ENCODE measurements around the gene AGTR1. TPM values are rescaled to one million over a fixed set of nuclear protein-coding genes. Genes with fewer than 3 reads are reported as not detected.

The AGTR1 gene
- total RNA-seq, 1 donor from 2014 or later = not detected

DNA sequence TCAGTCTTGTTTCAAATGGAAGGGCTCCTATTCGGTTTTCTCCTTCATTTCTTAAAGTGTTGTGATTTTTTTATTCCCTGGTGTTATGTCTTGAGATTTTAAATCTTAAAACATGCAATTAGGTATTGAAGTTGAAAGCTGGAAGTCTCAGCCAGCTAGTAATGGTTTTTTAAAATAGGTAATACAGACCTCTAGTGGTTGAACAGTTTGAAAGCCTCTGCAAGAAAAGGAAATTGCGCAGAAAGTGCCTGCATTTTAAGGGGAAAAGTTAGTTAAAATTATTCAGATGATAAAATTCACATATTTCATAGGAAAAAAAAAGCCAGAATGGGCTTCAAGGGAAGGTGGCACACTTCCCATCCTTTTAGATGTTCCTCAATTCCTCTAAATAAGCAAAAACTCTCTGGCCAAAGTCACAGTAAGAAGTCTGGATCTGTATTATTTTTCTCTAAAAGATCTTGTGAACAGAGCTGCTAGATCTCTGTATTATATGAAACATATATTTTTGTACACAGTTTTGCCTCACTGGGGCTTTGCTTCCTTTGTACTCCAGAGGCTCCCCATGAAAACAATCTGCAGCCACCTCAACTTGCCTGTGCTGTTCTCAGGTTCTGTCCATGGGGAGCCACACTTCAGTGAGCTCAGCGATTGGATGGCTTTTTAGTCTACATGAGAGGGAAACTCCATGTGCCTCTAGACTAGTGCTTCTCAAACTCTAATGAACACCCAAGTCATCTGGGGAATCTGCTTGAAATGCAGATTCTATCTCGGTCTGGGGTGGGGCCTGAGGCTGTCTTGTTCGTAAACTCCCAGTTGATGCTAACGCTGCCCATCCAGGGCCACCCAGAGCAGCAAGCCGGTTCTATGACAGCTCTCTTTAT, 21.5 kb downstream of the AGTR1 start:
- DNase-seq (ENCODE audit: low read depth) = peak; percentile 41

DNA sequence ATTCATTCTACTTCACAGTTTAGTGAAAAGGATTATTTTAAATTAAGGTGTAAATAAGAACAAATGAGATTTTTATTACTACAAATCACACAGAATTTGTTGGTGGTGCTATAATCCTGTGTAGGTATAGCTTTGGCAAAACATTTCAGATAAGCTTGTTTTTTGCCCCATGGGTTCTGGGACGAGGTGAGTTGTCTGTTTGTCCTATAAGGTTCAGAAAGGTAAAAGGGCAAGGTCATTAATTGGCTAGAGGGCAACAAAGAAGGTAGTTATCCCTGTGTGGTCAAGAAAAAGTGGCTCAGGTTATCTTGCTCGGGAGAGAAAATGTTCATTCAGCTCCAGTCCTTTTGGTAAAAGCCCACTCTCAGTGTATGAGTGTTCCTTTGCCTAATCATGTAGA, 23.2 kb downstream of the AGTR1 start:
- DNase-seq (ENCODE audit: low read depth) = no peak

DNA sequence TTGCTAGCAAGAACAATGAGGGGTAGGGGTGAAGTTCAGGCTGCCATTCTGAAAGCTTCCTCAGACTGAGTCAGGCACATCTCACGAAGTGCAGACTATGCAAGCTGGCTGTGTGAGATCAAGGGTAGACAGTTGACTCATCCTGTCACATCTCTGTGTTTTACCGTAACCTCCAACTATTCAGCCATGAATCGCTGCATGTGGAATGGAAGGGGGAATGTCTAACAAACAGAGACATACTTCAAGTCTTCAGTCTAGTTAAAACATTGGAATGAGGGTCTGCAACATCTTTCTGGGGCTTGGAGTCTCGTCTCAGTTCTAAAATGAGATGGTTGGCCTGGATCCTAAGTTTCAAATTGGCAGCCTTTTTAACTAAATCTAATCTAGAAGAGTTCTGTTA, 25.9 kb downstream of the AGTR1 start:
- DNase-seq (ENCODE audit: low read depth) = peak; percentile 86

DNA sequence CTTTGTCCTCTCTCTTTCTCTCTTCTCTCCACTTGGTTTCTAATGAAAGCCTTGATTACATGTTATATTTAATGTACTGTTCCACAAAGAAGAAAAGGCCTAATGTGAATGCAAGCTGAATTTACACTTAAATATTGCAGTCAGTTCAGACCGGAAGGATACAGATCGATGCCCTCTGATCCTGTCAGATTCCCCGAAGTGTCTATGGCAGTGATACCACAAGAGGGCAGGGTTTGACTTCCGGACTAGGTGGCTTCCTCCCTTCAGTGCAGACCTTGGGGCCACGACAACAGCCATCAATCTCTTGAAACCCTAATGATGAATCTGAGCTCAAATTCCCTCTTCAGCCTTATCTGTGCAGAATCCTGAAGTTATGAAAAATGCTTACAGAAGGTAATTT, 29.5 kb downstream of the AGTR1 start:
- peak; percentile 61 for DNase-seq (ENCODE audit: low read depth)

DNA sequence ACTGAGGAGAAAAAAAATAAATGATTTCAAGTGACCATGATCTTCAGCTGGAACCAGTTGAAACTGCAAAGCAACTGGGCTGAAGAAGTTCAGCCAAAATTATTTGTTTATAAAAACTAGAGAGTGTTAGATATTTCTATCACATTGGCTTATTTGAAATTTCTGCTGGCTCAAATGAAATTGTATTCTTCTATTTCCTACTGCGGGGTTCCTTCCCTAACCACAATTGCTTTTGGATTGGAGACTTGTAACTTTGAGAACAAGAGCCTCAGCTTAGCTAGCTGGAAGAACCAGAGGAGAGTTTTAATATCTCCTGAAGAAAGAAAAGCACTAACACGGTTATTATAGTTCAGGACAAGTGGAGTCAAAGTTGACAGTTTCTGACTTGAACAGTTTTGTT, 31.1 kb downstream of the AGTR1 start:
- DNase-seq (ENCODE audit: low read depth) = no peak

DNA sequence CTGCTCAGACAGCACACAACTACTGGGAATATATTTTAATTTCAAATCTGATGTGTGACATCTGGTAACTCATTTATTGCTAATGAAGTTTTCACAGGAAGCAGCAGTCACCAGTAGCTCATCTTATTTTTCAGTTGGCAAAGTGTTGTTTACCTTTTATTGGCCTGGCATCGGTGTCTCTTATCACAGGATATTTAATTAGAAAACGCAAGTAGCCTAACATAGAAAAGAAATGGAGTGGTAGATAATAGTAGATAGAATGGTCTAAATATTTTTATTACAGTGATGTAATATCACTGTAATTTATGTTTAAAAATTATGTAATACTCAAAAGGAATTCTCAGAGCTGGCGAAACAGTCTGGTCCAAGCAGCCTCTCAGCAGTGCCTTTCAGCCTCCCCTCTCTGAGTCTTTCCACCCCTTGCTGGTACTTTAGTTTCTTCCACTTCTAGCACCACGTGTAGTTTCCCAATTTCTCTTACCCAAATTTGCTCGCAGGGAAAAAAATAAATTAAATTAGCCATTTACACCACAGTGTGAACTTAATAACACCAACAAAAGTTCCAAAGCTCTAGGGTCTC, 31.9 kb downstream of the AGTR1 start:
- DNase-seq (ENCODE audit: low read depth) = no peak

DNA sequence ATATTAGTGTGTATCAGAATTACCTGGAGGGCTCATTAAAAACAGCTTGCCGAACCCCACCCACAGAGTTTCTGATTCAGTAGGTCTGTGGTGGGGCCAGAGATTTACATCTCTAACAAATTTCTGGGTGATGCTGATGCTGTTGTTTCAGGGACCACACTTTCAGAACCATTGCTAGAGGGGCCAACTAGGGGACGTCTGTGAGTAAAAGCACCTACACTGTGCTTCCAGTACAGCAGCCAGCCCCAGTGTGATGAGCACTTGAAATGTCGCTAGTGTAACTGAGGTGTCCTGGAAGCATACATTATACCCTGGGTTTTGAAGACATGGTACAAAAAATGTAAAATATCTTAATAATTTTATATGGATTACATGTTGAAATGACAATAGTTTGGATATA, 33.0 kb downstream of the AGTR1 start:
- DNase-seq (ENCODE audit: low read depth) = no peak

DNA sequence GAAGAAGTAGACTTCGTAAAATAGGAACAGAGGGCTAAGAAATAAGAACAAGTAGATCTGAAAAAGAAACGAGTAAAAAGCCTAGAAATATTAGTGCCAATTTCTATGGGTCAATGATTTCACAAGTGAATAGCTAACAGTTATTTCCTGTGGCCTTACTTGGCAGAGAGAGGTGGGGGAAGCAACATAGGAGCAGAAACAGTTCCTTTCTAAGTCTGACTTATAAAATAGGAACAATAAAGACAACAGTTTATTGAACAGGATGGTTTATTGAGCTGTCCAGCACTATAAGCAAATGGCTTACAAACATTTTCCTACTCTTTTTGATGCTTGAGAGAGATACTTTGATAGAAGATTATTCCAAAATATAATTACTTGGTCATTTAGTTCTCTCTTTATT, 37.9 kb downstream of the AGTR1 start:
- peak; percentile 87 for DNase-seq (ENCODE audit: low read depth)

DNA sequence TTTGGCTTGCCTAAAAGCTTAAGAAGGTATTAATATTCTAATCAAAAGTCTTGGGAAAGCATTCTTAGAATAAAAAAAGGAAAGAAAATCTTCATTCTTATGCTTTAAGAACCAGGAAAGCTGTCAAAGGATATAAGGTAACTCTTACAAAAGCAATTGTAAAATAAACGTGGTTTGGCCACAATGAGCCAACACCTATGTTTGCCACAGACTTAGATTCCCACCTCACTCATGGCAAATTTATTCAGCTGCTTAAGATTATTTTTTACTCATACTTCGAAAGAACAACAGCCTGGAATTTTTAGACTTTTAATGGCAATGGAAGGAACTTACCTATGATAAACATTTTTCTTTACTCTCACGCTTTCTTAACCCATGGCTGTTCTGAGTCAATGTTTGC, 38.4 kb downstream of the AGTR1 start:
- peak; percentile 16 for DNase-seq (ENCODE audit: low read depth)

DNA sequence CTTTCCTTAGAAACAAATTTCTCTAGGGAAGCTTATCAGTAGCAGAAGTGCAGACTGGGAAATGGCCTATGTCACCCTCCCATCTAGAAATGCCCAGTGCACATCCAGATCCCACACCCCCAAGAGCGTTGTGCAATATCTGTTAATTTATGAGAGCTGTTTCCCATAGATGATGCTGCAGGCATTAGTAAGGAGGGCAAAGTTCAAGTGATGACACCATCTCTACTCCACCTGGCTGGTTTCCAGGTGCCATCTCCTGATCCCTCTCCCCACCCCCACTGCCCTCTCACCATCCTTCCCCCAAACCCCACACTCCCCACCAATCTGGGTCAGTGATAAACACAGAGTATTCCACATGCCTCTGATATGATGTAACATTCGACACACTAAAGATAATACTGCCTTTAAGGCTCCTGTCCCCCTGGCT, 39.4 kb downstream of the AGTR1 start:
- peak; percentile 80 for DNase-seq (ENCODE audit: low read depth)

DNA sequence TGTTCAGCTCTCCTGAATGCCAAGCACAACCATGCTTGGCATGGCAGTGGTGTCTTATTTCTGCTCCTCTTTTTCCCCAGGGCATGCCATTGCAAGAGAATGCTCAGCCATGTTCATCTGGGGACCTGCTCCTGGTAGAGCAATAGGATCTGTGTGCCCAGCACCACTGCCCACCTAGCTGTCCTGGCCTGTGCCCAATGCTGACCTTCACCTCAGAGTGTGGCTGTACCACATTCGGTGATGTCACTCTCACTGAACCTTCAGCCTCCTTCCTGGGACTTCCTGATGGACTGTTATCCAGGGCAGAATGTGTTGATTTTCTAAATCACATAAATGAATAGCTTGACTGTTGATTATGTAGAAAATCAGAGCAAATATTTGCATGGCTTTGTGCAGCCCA, 42.0 kb downstream of the AGTR1 start:
- DNase-seq (ENCODE audit: low read depth) = no peak

DNA sequence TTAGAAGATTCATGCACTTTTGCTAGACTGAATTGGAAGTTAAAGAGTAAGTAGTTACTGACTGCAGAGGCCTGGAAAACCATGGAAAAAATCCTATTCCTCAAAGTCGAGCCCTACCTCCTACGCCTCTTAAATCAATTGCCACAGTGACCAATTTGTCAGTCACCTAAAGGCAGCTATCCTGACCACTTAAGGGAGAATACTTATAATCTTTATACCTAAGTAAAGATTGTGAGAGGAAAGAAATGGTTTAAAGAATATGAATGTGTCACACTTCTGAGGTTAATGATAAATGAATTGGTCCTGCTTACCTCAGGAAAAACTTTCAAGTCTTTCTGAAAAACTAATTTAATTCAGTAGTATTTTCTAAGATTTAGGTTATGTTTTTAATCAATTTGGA, 42.6 kb downstream of the AGTR1 start:
- peak; percentile 42 for DNase-seq (ENCODE audit: low read depth)

DNA sequence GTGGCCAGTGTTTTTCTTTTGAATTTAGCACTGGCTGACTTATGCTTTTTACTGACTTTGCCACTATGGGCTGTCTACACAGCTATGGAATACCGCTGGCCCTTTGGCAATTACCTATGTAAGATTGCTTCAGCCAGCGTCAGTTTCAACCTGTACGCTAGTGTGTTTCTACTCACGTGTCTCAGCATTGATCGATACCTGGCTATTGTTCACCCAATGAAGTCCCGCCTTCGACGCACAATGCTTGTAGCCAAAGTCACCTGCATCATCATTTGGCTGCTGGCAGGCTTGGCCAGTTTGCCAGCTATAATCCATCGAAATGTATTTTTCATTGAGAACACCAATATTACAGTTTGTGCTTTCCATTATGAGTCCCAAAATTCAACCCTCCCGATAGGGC, 43.5 kb downstream of the AGTR1 start:
- DNase-seq (ENCODE audit: low read depth) = no peak

DNA sequence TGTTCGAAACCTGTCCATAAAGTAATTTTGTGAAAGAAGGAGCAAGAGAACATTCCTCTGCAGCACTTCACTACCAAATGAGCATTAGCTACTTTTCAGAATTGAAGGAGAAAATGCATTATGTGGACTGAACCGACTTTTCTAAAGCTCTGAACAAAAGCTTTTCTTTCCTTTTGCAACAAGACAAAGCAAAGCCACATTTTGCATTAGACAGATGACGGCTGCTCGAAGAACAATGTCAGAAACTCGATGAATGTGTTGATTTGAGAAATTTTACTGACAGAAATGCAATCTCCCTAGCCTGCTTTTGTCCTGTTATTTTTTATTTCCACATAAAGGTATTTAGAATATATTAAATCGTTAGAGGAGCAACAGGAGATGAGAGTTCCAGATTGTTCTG, 44.4 kb downstream of the AGTR1 start:
- no peak for DNase-seq (ENCODE audit: low read depth)

DNA sequence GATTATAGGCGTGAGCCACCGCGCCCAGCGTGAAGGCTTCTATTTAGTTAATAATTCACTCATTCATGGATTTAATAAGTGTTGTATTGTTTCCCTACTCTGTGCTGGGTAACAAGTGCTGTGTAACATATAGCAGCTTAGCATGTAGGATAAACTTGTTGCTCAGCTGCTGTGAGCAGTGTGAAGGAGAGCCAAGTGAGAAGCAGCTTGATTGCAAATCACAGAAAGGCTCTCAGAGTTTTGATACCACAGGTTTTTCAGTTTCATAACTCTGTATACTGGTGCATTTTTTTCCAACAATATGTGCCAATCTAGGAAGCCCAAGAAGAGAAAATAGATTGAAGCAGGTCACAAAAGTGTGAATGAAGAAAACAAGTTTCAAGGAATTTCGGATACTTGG, 48.4 kb downstream of the AGTR1 start:
- DNase-seq (ENCODE audit: low read depth) = no peak

DNA sequence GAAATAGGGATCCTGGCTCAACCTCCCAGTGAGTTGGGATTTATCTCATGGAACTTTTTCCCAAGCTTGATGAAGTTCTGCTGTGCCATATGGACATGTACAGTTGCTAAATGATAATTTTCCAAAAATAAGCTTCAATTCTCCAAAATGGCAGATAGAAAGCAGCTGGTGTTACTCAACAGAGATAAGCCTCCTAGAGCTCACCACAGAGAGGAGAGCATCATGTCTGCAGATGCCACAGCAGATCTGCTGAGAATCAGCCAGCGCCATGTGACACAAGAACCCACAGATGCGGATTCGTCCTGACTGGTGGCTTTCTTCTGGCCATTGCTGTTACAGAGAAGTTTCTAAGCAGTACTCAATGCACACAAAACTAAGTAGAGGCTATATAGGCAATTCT, 50.6 kb downstream of the AGTR1 start:
- DNase-seq (ENCODE audit: low read depth) = no peak

DNA sequence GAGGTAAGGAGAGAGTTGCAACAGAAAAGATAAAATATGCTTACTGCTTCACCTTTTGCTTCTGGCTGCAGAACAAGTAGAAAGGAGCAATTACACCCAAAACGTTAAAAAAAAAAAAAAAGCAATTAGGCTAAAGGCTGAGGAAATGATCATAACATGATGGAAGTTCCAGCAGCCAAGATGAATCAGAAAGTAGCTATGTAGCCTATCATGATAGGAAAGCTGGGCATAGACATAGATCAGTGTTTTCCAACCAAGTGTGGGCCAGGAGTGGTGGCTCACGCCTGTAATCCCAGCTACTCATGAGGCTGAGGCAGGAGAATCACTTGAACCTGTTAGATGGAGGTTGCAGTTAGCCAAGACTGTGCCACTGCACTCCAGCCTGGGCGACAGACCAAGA, 52.6 kb downstream of the AGTR1 start:
- no peak for DNase-seq (ENCODE audit: low read depth)

DNA sequence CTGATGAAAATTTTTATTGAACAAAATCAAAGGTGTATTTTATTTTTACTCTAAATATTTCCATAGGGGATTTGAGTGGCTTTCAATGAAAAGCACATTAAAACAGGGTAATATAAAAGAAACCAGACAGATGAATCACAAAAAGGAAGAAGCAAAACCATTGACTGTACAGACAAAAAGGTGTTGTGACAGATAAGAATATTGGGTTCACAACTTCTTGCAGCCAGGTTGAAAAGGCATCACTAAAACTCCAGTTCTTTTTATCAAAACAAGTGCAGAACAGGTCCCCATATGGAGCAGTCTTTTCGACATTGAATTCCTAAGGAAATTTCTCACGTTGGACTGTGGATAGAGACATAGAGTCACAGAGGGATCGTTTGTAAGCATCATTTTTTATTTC, 53.8 kb downstream of the AGTR1 start:
- no peak for DNase-seq (ENCODE audit: low read depth)

DNA sequence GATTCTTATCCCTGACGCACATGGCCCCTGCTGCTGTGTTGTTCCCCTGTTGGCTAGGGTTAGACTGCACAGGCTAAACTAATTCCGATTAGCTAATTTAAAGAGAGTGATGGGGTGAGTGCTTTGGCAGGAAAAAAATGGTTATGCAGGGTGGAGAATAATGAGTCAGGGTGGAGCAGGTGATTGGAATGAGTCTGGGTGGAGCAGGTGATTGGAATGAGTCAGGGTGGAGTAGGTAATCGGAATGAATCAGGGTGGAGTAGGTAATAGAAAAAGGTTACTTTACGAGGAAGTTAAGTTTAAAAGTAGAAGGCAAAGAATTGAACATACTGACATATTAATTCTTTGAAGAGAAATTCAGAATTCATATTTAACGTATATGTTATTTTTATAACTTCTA, 55.7 kb downstream of the AGTR1 start:
- DNase-seq (ENCODE audit: low read depth) = peak; percentile 33

DNA sequence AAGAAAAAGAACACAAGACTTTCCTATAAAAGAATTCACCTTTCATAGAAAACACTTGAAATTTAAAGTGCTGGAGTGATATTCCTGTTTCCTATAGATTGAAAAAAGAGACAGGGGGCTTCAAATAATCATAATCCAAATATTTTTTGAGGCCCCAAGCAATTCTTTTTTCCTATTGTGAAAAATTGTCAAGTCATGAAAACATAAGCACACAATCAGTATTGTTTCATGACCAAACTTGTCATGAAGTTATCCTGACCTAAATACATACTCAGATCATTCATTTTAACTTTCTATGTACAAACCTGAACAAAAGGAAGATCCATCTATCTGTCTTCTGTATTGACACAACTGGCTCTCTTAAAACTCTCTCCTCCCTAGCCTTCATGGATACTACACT, 57.9 kb downstream of the AGTR1 start:
- DNase-seq (ENCODE audit: low read depth) = no peak

DNA sequence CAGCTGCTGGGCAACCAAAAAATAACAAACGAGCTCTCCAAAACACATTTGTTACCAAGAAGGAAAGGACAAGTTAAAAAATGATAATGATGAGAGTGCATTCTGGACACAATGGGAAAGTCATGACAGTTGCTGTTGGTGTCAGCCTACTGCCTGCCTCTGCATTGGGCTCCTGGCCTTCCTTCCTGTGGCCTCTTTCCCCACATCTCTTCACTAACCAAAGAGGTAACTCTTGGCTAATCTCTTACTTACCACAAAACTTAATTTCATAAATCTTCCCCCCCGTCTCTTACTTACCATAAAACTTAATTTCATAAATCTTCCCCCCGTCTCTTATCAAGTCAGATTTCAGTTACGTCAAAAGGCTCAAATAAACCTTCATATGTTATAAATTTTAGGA, 58.6 kb downstream of the AGTR1 start:
- DNase-seq (ENCODE audit: low read depth) = no peak

DNA sequence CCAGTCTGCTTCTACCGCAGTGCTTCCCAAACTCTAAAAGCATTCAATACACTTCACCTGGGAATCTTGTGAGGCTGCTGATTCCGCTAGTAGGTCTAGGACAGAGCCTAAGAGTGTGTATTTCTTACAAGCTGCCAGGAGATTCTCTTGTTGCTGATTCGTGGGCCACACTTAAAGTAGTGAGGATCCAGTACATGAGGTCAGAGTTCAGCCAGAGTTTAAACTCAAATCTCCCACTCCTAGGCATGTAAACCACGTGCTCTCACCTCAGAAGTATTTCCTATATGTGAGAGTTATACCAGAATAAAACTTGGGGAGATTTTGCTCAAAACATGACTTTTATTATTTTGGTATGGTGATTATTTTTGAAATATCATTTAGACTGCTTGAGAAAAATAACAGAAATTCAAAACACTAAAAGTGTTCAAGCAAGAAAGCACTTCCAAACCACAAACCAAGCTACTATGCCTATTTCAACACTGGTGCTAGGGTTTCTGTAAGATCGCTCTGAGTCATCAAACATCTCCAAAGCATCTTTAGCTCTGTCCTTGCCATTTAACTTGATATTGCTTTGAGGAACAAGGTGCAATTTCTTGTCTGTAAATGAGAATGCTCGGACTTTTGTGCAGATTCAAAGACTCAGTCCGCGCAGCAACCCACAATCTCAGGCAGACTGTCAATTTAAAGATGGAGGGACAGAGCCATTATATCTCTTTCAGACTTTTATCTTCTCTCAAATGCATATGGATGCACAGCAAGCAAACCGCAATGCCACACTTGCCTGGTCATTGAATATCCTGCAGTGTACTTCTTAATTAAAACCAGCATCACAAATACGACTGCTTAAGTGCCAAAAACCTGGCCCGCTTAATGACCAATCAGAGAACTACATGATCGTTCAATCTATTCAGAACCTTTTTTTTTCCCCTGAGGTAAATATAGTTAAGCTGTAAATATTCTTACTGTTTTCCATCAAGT, 59.8 kb downstream of the AGTR1 start:
- peak; percentile 92 for DNase-seq (ENCODE audit: low read depth)

Data from renal cortical epithelial cell (primary cell).